ENCODE results near the gene CNOT9. TPM values are rescaled to one million over a fixed set of nuclear protein-coding genes. Genes with fewer than 3 reads are reported as not detected.
"Not testable (repeated sequence)": the region's sequence is repeated elsewhere in the genome, so short reads cannot be mapped to it uniquely, and the experiment has no call there.

The CNOT9 gene, protein sequence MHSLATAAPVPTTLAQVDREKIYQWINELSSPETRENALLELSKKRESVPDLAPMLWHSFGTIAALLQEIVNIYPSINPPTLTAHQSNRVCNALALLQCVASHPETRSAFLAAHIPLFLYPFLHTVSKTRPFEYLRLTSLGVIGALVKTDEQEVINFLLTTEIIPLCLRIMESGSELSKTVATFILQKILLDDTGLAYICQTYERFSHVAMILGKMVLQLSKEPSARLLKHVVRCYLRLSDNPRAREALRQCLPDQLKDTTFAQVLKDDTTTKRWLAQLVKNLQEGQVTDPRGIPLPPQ
- 111 and 119 TPM in 2 replicates for total RNA-seq (2014; rRNA removed; shearing (Covaris generic))

DNA sequence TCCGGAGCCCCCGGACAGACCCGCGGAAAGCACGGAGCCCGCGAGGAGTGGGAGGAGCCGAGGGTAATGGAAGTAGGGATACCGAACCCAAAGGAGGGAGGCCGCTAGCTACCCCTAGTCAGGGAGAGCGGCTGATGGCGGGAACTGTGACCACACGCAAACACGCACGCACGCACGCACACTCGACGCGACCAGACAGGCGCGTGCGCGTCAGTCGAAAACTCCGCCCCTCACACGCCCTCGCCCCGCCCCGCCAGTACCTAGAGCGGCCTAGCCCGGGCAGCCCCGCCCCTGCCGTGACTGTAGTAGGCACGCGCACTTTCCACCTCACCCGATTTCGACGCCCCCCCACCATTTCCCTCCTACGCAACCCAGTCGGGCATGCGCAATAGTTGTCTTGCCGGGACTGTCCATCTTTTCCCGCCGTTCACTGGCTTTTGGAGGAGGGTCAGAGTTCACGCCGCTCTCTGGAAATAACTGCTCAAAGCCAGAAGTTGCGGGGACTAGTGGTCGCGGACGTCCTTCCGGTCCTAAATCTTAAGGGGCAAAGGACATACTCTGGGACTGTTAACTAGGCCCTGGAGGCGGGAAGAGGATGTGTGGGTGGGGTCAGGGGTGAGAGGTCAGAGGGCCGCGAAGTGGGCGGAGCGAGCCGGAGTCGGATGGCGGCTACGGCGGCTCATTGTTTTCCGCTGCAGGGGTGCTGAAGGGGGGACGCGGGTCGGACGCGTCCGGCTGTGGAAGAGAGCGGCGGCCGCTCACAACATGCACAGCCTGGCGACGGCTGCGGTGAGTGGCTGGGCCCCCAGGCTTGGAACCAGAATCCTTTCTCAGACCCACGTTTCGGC, at the start of gene CNOT9, which contains the start of gene USP37:
CNOT9 (plus strand) TSS at position 650 of the 848 bp plus-strand sequence; CDS start at position 766, 116 bp downstream.
USP37 (minus strand) TSS at position 162 of the 848 bp plus-strand sequence. CDS start 9,698 bp downstream, outside the sequence.
- DNase-seq (ENCODE audit: low spot score) = peak; percentile 95

DNA sequence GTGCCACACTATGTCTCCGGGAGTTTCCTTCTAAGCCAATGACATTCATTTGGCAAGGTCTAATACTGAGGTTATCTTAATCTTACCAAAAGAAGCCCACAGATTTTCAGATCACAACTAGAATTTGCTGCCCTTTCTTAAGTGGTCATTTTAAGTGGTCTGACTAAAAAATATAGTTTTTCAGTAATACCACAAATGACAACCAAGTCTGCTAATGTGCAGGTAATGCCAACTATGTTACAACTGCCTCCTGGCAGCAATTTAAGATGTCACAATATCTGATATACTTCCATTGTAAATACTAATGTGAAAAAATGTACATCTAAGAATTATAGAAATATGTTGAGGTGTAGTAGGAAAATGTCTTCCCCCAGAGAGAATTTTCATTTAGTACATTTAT, 49.8 kb upstream of the CNOT9 start:
- no peak for DNase-seq (ENCODE audit: low spot score)

DNA sequence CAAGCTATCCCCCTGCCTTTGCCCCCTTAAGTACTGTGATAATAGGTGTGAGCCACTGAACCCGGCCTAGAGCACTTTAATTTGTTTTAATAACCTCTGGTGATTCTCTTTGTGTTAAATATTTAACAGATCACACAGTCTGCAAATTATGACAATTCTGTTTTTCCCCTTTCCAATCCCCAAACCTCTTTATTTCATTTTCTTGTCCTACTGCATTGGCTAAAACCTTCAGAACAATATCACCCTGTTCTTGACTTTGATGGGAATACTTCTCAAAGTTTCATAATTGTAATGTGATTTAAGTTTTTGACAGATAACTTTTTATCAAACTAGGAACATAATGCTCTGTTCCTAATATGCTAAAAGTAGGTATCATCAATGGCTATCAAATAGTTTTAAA, 45.0 kb upstream of the CNOT9 start:
- DNase-seq (ENCODE audit: low spot score) = no peak

DNA sequence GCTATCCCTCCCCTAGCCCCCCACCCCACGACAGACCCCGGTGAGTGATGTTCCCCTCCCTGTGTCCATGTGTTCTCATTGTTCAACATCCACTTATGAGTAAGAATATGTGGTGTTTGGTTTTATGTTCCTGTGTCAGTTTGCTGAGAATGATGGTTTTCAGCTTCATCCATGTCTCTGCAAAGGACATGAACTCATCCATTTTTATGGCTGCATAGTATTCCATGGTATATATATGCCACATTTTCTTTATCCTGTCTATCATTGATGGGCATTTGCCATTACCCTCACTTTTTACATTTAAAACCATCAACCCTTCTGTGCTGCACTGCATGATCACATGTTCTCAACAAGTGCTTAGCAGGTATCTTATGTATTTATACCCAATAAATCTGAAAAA, 40.2 kb upstream of the CNOT9 start:
- not testable (repeated sequence) for DNase-seq (ENCODE audit: low spot score)

DNA sequence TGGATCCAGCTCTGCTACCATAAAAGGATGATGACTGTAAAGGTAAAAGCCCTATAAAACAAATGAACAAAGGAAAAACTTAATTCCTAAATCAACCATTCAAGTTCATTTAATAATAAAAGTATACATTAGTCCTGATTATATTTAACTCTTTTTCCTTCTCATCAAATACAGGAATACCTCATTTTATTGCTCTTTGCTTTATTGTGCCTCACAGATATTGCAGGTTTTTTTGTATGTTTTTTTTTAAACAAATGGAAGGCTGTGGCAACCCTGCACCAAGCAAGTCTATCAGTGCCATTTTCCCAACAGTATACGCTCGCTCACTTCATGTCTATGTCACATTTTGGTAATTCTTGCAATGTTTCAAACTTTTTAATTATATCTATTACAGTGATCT, 38.6 kb upstream of the CNOT9 start:
- DNase-seq (ENCODE audit: low spot score) = no peak

DNA sequence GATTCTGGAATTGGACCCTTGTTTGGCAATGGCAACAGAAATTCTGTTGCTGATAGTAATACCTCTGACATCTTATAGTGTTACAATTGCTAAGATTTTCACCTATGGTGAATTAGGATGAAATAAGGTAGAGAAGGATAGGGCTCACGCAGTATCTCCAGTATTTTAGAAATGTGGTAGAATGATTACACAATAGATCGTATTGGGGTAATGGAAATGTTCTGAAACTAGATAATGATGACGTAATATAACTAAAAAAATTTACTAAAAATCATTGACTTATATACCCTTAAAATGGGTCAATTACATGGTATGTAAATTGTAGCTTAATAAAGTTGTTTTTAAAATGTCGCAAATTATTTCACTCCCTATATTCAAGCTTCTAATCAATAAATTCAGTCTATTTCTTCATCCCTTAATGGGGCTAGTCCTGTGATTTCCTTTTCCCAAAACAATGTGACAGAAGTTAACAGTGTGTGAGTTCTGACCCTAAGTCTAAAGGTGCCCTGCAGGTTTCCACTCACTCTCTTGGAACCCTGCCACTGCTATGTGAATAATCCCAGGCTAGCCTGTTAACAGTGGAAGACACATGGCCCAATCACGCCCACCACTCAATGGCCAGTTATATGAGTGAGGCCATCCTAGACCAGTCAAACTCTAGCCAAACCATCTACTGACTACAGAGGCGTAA, 31.7 kb upstream of the CNOT9 start:
- no peak for DNase-seq (ENCODE audit: low spot score)

DNA sequence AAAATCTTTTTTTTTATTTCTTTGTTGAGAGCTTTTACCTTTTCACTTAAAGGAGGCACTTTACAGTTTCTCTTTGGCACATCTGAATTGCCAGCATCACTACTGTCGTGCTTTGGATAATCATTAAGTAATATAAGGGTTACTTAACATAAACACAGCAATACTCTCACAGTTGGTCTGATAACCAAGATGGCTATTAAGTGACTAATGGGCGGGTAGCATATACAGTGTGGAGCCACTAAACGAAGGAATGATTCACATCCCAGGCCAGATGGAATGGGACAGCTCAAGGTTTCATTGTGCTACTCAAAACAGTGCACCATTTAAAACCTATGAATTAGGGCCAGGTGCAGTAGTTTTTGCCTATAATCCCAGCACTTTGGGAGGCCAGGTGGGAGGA, 28.6 kb upstream of the CNOT9 start:
- DNase-seq (ENCODE audit: low spot score) = no peak

DNA sequence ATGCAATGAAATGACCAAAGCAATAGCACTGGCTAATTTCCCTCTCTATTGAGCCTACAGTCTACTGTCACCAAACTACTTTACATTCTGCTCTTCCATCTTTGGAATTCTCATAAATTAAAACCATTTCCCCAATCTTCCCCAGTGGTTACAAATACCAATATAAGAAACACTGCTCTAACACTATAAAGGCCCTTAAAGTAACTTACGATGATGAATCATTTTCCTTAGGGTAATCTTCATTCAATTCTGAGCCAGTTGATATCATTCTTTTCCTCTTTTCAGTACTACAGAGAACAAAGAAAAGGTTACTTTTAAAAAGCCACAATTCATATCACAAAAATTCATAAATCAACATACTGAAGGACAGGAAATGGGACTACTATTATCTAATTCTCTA, 22.6 kb upstream of the CNOT9 start:
- no peak for DNase-seq (ENCODE audit: low spot score)

DNA sequence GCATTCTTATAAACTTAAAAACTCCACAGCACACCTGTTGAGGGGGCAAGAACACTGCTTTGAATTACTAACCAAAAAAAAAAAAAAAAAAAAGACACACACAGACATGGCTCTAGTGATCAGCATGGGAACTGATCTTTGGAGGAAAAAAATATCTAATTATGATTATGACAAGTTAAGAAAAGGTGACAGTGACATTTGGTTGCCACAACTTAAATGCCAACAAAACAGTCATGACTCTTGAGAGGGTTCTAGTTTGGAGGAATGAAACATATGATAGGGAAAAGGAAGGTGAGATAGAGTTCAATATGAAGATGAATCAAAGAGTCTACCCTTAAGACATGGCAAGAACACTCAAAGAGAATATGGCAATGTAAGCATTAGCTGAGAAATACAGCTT, 21.1 kb upstream of the CNOT9 start:
- DNase-seq (ENCODE audit: low spot score) = no peak

DNA sequence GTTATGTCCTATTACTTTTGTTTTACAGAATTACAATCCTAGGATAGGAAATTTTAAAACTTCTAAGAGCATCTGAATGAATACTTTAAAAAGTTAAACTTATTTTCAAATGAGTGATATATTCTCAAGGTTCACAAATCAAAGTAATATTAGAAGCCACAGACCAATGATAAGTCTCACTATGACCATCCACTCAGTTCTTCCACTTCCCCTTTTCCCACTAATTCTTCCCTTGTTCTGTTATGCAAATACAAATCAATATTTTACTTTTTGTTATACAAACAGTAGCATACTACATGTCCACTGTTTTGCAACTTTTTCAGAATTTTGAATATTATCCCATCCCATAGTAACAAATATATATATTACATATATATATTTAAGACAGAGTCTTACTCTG, 20.7 kb upstream of the CNOT9 start:
- DNase-seq (ENCODE audit: low spot score) = no peak

DNA sequence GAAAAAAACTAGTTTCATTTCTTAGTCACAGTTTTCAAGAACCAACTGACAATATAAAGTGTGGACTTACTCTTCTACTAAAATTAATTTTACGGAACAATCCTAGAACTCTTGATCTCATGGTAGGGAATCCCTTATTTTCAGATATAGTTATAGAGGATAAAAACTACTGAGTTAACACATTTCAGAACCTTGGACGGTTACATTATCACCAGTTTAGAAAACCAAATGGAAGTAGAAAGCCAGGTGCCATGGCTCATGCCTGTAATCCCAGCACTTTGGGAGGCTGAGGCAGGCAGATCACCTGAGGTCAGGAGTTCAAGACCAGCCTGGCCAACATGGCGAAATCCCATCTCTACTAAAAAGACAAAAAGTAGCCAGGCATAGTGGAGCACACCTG, 14.4 kb upstream of the CNOT9 start:
- DNase-seq (ENCODE audit: low spot score) = not testable (repeated sequence)

DNA sequence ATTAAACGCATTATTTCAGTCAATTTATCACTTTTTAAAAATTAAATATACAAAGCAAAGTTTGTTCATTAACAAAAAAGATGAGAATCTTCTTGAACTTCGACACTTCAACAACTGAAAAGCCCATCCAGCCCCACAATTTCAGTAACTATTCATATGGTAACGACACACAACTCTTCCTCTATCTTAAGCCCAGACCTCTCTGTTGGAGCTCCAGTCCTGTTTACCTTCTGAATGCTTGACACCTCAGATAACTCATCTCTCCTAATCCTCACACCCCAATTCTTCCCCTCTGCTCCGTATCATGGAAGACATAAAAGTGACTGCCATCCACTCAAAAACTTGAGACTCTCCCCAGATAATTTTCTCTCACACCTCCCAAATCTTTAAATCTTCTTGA, 13.1 kb upstream of the CNOT9 start:
- no peak for DNase-seq (ENCODE audit: low spot score)

DNA sequence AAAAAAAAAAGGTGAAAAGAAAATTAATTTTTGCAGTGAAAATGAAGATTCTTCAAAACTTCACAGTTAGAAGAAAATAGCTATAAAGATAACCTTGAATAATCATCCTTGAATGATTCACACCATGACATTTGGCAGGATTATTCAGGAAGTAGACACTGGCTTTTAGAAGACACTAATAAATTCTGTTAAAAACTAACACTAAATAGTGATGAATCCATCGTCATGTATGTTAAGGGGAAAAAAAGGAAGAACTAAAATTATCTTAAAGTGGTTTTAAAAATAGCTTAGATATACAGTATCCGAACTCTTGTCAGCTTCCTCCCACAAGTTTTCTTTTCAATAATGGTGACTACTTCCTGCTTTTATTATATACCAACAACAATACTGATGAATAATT, 10.7 kb upstream of the CNOT9 start:
- no peak for DNase-seq (ENCODE audit: low spot score)

DNA sequence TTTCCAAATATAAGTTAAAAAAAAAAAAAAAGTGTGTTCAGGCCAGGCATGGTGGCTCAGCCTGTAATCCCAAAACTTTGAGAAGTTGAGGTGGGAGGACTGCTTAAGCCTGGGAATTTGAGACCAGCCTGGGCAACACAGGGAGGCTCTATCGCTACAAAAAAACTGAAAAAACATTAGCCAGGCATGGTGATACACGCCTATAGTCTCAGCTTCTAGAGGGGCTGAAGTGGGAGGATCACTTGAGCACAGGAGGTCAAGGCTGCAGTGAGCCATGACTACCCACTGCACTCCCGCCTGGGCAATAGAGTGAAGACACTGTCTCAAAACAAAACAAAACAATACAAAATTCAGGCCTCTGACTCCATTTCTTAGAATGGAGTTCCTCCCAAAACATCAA, 9.7 kb upstream of the CNOT9 start:
- no peak for DNase-seq (ENCODE audit: low spot score)

DNA sequence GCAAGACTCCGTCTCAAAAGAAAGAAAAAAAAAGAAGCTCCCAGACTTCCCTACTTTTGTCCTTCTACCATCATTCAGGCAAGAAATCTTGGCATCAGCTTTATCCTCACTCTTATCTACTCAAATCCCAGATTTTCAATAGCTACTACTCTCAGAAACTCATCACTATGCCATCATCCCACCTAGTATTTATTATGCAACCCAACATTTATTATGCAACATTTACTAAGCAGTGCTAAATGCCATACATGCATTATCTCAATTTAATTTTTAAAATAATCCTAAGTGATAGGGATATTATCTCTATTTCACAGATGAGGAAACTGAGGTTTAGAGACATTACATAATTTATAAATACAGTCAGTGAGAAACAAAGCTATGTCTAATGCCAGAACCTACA, 4.6 kb upstream of the CNOT9 start:
- no peak for DNase-seq (ENCODE audit: low spot score)

DNA sequence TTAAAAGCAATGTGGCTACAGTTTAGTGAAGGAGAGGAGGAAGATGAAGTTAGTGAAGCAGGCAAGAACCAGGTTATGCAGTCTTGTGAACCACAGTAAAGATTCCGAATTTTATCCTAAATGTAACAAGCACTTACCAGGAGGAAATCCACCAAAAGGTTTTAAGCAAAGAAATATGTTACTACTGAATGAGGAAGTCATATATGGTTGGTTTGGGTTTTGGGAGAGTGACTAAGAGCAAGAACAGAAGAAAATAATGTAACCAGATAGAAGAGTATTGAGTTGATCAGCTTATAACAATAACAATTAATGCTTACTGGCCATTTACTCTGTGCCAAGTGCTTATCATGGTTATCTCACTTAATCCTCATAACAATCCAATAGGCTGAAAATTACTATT, 2.3 kb upstream of the CNOT9 start:
- DNase-seq (ENCODE audit: low spot score) = no peak

DNA sequence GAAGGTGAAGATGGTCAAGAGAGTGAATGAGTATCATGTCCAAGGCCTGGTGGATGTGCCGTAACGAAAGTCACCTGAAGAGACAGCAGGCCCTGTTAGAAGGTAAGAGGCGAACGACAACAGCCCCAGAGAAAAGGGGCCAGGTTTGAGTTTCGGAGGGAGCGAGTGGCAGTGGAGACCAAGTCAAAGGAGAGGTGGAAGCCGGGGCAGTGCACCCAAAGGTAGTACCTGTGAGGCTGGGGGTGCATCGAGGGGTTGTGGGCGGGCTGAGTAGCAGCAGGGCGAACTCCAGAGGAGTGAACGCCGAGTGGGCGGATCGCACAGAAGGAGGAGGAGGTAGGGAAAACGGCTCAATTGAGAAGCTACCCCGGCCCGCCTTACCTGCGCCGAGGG, 846 bp upstream of the CNOT9 start:
- no peak for DNase-seq (ENCODE audit: low spot score)

DNA sequence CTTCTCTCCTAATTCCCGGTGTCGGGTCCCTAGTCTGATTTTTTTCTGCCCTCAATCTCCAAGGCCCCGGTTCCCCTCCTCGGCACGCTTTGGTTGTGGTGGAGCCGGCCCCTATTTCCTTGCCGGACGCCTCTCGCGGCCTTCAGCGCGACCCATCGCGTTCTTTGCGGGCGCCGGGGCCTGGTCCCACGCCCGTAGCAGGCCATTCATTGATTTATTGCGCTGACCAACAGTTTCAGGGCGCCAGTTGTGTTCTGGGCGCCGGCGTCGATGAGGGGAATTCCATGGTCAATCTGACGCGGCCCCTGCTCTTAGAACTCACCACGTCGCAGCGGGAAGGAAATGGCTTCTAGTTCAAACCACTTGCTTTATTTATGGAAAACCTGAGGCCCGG, 396 bp downstream of the CNOT9 start:
- peak; percentile 5 for DNase-seq (ENCODE audit: low spot score)

DNA sequence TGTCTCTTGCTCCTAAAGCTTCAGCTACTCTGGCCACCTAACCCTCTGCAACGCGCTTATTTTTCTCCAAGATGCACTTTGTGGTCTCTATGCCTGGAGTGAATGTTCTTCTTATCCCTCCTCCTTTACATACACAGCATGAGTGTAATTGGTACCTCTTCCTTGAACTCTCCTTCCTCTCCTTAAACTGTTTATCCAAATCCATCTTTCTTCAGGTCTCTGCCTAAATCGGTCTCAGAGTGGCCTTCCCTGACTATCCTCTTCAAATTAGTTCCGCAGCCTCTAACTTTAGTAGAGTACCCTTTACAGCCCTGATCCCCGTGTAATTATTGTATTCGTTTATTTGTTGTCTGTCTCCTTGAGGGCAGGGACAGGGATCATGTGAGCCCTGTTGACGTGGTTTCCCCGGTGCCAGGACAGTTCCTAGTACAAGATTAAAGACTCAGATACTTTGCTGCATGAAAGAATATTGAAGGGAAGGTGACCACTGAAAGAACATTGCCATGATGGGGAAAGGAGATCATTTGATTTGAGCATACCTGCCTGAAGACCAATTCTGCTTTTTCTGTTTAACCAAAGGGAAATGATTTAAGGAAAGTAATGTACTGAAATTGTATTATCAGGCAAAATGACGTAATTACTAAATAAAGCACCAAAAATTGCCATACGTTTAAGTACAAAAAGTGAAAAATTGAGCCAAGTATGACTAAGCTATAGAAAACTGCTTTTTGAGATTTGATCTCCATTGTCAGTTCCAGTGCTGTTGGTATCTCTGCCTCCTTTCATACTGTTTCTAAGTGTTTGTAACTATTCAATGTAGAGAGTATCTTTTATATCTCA, 1.2 kb downstream of the CNOT9 start:
- DNase-seq (ENCODE audit: low spot score) = no peak

DNA sequence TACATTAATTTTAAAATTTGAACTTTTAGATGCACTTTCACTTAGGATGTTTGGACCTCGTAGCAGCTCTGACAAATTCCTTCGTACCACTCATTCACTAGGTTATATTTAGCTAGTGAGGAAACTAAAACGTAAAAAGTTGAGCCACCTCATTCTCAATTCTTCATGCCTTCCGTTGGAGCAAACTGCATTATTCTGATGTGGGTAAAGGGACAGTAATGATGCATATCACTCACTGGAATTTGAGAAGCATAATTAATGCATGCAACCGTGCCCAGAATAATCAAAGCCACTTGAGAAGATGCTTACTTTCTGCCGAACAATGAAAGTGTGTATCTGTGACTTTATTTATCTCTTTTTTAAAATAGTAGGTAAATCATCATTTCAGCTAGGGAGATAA, 2.2 kb downstream of the CNOT9 start:
- no peak for DNase-seq (ENCODE audit: low spot score)

DNA sequence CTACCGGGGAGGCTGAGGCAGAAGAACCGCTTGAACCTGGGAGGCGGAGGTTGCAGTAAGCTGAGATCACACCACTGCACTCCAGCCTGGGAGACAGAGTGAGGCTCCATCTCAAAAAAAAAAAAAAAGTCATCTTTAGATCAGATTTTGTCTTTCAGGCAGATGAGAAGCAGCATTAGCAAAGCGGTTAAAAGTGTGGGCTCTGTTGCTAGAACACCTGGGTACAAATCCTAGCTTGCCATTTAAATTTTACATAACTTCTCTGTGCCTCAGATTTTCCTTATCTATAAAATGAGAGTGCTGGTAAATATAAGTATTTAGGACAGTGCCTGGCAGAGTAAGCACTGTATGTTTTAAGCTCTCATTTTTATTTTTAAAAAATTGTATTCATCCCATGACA, 8.2 kb downstream of the CNOT9 start:
- DNase-seq (ENCODE audit: low spot score) = no peak

Data from H4 (cell line).